Activated CD4-positive, alpha-beta T cell treated with anti-CD3 and anti-CD28 coated beads, Interleukin-10, Interleukin-2, amounts not matched to agents 100 ng/mL and 50 ng/mL, durations not matched to agents 16 hours and 8 hours (primary cell): Measurements from ENCODE around the gene OR2F2.

Experiments used
- DNase-seq: peaks from one replicate; pipeline ENCODE4 v3.0.0-alpha.2; 2020

OR2F2 gene

DNA sequence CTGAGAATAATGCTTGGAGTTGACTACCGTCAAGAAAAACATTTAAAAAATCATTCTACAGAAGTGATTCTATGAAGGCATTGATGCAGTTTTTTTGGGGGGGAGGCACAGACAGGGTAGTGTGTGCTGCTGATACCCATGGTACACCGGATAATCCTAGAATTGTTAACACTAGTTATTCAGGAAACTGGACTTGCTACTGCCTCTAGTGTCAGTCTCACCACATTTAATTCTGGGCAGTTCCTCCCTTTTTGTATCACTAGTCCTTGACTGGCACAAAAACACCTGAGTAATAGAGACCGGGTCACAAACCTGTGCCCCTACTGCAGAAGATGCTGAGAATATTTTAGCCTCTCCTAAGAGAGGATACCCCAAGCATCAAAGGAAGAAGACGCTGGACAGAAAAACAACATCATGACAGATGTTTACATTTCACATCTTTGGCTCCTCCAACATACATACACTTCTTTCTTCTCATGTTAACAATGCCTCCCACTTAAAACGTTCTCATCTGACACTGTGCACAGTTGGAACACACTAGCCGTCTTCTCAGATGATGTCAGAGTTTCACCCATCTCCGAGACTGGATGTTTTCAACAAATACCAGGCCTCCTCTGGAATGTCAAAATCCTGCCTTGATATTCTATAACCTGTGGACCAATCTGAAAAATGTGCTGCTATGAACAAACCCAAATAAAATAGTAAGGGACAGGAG, 19.9 kb upstream of the OR2F2 start:
- no peak for DNase-seq

GRCh38 chr7:143924851-143925250, 10.2 kb upstream of the OR2F2 start:
- no peak for DNase-seq

DNA sequence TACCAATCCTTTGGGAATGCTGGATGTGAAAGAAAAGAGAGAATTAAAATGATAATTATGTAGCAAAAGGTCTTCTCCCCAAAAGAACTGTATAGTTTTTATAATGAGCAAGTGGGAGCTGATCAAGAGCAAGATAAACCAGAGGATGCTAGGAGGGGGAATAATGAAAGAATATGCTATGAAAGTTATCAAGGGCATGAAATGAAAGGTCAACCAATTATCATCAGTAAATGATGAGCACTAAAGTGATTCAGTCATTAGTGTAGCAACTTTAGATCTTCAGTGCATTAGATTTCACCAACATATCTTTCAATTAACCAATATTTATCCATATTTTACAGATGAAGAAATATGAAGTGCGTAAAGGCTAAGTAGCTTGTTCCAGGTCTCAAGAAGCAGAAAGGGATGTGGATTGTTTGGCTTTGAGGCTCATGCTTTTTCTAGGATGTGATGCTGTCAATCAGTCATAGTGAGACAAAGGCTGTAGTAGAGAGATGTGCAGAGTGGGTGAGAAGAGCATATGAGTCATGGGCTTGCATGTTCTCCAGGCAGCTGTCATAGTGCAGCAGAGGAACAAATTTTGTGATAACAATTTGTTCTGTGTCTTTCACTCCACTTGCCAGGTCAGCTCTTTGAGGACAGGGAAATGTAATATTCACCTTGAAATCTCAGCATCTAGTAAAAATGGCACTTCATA, 5.7 kb upstream of the OR2F2 start:
- peak; percentile 75 for DNase-seq

DNA sequence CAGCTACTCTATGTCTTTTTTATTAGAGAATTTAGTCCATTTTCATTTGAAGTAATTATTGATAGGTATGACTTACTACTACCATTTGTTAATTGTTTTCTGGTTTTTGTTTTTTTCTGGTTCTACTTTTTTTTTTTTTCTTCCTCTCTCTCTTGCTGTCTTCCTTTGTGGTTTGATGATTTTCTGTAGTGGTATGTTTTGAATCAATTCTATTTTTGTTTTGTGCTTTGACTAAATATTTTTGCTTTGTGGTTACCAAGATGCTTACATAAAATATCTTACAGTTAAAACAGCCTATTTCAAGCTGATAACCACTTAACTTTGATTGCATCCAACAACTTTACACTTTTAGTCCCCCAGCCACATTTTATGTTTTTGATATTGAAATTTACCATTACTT, 3.3 kb upstream of the OR2F2 start:
- peak; percentile 20 for DNase-seq

DNA sequence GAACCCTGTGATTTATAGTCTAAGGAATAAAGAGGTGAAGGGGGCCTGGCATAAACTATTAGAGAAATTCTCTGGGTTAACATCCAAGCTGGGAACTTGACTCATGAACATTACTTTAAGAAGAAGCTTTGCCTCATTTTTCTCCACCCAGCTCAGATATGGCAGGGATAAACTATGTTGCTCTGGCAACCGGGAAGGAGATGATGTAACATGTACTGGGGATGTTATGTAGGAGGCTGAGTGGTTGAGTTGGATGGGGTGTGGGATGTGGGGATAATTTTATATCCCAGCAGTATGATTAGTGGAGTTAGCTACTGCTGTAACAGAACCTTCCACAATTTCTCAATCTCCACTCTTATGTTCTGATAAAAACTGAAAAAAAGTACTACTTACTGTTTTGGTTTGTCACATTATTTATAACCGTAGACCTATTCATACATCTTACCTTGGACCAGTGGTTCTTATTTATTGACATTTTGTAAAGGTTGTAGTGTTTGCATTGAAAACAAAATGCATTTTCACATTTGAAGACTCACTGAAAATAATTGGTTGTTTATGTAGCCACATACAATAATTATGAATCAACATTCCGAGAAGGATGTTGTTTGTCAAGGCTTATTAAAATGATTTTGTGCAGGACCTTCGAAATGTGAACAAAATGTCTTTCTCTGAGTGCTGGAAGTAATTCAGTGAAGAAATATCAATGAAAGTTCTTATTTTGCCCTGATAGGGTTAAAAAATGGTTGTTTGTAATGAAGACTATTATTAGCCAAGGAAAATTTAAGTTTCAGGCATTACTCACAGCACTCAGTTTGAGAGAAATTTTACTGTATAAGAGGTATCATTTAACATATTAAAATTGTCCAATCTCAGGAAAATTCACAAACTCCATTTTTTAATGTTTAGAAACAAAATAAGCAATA, 1.3 kb downstream of the OR2F2 start:
- DNase-seq, result no peak

DNA sequence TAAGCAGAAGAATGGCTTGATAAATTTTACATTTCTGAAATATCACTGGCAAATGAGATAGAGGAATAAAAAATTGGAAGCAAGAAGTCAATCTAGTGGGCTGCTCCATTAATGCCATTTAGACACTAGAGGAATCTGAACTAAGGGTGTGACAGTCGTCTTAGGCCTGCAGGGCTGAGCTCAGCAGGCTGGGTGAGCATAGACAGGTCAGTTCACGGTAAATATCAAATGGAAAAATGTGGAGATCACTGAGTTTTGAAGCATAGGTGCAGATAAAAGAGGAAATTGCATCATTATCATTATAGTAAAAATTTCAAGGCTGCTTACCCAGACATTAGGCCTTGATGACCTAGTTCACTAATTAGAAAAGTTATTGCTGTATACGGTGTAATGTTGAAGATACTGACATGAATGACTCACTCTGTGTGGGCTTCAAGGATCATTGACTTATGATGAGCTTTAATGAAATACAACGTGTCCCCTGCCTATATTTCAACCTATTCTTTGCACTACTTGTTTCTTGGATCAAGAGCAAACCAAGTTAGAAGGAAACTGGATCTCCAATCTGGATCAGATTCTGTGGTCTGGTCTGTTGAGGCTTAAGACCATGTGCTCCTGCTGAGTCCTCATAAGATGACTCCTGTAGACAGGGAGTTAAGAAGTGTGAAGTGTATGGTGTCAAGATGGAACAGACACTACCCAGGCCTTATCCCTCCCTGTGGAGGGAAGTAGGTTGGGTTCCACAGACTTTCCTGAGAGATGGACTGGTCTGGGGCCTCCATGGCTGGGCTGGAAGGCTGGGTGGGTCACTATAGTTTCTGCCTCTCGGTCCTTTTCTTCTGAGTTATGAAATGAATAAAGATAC, 3.6 kb downstream of the OR2F2 start:
- no peak for DNase-seq

- DNase-seq, result no peak
These were observed 10.4 kb downstream of the OR2F2 start for GRCh38 chr7:143945423-143945822.

DNA sequence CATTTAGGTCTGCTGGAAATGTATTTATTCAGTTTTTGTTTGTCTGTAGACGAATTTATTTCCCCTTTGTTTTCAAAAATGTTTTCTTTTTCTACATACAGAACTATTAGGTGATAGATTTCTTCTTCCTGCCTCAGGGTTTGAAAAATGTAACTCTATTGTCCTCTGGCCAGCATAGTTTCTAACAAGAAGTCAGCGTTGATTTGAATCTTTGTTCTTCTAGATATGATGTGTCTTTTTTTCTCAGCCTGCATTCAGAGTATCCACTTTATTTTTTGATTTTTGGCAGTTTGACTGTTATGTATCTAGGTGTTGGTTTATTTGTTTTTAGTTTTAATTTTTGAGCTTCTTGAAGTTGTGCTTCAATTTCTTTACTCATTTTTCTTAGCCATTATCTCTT, 12.1 kb downstream of the OR2F2 start:
- DNase-seq, result no peak

- no peak for DNase-seq
These were observed 13.7 kb downstream of the OR2F2 start for GRCh38 chr7:143948733-143949132.

DNA sequence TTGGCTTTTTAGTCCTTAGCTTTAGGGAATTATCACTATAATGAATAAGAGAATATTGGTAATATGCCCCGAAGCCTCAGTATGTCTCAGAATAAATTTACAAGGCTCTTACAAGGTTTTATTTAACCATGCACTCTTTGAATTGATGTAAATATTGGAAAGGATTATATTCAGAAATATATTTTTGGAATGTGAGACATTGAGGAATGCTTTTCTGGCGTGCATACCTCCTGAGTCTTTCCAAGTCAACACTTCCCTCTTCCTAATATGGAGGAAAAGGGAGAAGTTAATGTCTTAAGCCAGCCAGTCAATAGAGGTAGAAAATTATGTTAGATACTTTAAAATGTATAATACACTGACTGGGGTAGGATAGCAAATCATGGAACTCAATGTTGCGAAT, 18.4 kb downstream of the OR2F2 start:
- no peak for DNase-seq

GRCh38 chr7:143954135-143954534, 19.1 kb downstream of the OR2F2 start:
- DNase-seq, result no peak

GRCh38 chr7:143954544-143954943, 19.5 kb downstream of the OR2F2 start, which contains the start of gene OR2F1:
TSS of gene OR2F1 (plus strand) at chr7:143954844. CDS start at chr7:143959971, 5,127 bp downstream.
- DNase-seq, result no peak

DNA sequence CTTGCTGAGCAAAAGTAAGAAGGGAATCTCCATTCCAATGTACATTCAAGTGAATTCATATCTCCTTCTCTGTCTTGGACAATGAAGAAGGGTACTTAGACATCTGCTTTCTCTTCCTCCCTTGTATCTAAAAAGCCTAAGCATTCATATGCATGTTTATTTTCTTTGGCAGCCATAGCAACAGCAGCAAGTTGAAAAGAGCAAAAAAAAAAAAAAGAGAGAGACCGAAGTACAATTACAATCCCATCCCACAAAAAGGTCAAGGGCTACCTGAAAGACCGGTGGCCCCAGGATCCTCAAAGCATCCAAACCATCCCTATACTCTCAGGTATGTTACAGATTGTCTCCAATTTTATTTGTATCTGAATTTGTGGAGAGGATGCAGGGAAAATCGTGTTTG, 23.7 kb downstream of the OR2F2 start:
- no peak for DNase-seq

GRCh38 chr7:143960813-143961610, 26.0 kb downstream of the OR2F2 start:
- DNase-seq, result no peak

DNA sequence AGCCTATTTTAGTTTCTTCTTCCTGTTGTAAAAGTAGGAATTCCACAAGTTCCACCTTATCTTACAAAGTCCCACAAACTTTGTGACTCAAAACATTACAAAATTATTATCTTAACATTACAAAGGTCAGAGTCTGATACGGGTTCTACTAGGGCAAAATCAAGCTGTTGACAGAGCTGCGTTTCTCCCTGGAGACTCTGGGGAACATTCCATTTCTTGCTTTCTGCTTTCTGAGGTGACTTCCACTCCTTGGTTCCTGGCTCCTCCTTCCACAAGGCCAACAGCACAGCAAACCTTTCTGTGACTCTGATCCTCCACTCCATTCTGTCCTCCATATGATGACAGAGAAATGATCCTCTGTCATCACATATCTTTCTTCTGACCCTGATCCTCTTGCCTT, 30.2 kb downstream of the OR2F2 start:
- no peak for DNase-seq

- no peak for DNase-seq
These were observed 32.4 kb downstream of the OR2F2 start for GRCh38 chr7:143967398-143967797.

- no peak for DNase-seq
These were observed 38.9 kb downstream of the OR2F2 start for GRCh38 chr7:143973870-143974416.

DNA sequence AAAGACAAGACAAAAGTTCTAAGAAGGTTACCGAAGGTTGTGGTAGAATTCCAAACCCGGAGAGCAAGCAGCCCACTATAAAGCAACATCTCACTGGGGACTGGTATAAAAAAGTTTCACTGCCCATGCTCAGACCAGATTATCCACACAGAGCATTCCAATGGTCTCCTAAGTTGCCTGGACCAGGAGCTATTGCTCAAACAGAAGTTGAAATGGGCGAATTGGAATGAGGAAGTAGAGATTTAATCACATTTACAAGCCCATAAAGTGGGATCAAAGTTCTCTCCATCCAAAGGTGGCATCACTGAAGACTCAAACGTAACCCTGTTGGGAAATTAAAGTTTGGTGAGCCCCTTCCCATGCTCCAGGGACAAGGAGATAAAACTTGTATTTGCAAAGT, 39.4 kb downstream of the OR2F2 start:
- DNase-seq, result no peak

DNA sequence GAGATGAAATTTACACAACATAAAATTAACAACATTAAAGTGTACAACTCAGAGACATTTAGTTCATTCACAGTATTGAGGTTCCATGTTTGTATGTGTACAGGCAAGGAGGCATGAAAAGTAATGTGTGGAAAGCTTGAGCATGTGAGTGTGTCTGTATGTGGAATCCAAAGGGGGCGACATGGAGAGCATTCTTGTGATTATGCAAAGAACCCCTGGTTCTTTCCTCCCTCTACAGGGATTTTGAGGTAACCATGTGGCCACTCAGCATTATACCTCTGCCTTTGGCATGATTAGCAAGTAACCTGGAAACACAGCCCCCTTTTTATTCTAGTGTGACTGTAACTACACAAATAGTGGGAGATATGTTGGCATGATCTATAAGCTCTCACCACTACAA, 40.6 kb downstream of the OR2F2 start:
- DNase-seq, result peak; percentile 9

- DNase-seq, result no peak
These were observed 43.6 kb downstream of the OR2F2 start for GRCh38 chr7:143978585-143978984.

DNA sequence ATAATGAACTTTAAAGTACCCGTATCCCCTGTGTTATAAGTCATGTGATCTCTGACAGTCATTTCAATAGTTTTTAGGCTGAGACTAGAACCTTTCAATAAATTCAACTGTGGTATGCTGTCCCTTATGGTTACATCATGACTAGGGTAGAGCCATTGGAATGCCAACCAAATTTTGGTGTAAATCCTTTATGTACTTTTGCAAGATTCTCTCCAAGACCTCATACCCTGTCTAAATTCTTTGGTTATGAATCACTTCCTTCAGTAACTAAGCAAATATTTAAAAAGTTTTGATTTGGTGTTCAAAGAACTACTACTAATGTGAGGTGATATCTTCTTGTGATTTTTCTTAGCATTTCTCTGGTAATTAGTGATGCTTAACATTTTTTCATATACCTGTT, 44.3 kb downstream of the OR2F2 start:
- DNase-seq, result no peak
